Tibial nerve (tissue), 4 donors: ENCODE data around the gene AQP12A. TPM values are rescaled to one million over a fixed set of nuclear protein-coding genes. Genes with fewer than 3 reads are reported as not detected.

Experiments
- DNase-seq, 2 donors: peaks; one replicate each; pipeline ENCODE4 v3.0.0-alpha.2; 2019; ENCODE audit warnings: low spot score in 2 of 2
- H3K27ac ChIP-seq, 4 donors: fragments of 200-600 bp; sonication (generic) in 3 of 4; one replicate each; pipeline ENCODE4 v1.5.1; 2017 to 2019; ENCODE audit warnings: mild to moderate bottlenecking in 1 of 4
- H3K27me3 ChIP-seq, 2 donors: fragments of 200-600 bp; sonication (generic) in 1 of 2; one replicate each; pipeline versions ENCODE4 v1.5.1 to v1.6.0; 2017 to 2019
- H3K36me3 ChIP-seq, 3 donors: fragments of 200-600 bp; sonication (generic); one replicate each; pipeline ENCODE4 v1.5.1; 2018 to 2019
- H3K4me1 ChIP-seq, 4 donors: fragments of 200-600 bp; sonication (generic) in 3 of 4; one replicate each; pipeline ENCODE4 v1.5.1; 2017 to 2019
- H3K4me3 ChIP-seq, 4 donors: fragments of 200-600 bp; sonication (generic) in 3 of 4; one replicate each; pipeline ENCODE4 v1.5.1; 2017 to 2019; ENCODE audit warnings: mild to moderate bottlenecking in 1 of 4, moderate library complexity in 1 of 4
- H3K9me3 ChIP-seq, 4 donors: fragments of 200-600 bp; sonication (generic) in 3 of 4; one replicate each; pipeline ENCODE4 v1.5.1; 2017 to 2019
- EP300 ChIP-seq, 2 donors: sonication (generic); formaldehyde crosslinking; IDR thresholded peaks; one replicate each; pipeline ENCODE4 v1.6.1; 2017; ENCODE audit warnings: antibody characterized with exemption in 2 of 2, mild to moderate bottlenecking in 1 of 2
- POLR2A ChIP-seq, 2 donors: fragments of 450-650 bp; IDR thresholded peaks; one replicate each; pipeline ENCODE4 v1.6.1; 2017; ENCODE audit warnings: antibody characterized with exemption in 2 of 2, mild to moderate bottlenecking in 2 of 2, moderate library complexity in 2 of 2
- WGBS, 2 donors: methylation state at CpG; one replicate each; pipeline ENCODE4 v1.1.5; 2018; 5-methylcytosine and 5-hydroxymethylcytosine counted together
- total RNA-seq, 4 donors: library from RNA; depleted of rRNA; stranded (reverse); fragments of >200 nt; gene quantifications; one replicate each; pipeline ENCODE4 v1.1.0, GENCODE V29; 2016
- TF ChIP-seq, protein P1 (sequence below), 5 experiments: fragments of 200-600 bp in 3 of 5; fragments of 450-650 bp in 2 of 5; sonication (generic) in 3 of 5; IDR thresholded peaks; one replicate each; pipeline ENCODE4 v1.5.1; 2016 to 2019; ENCODE audit warnings: antibody characterized with exemption in 5 of 5, mild to moderate bottlenecking in 3 of 5, moderate library complexity in 2 of 5

AQP12A gene
- total RNA-seq, 4 donors from 2014 or later: 1.2 TPM; not detected in 3

DNA sequence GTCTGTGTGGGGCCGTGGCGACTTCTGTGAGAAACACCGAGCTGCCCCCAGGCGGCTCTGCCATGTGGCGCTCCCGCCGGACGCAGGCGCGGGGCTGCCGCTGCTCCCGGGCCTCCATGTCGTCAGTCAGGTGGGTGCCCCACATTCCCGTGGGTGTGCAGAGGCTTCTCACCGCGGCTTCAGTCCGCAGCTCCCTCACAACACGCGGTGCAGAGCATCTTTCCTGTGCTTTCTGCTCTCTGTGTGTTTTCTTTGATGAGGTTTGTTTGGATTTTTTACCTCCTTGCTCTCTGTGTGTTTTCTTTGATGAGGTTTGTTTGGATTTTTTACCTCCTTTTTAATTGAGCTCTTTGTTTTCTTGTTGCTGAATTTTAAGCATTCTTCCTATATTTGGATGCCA, 13.0 kb downstream of the AQP12A start:
- no peak overlapping the region for H3K4me3 ChIP-seq
- no peak for DNase-seq
- H3K36me3 ChIP-seq: no peaks in the 10 kb centered on the region
- peaks cover 0 to 45% of the 10 kb centered on the region in 2 donors for H3K27me3 ChIP-seq
- H3K4me1 ChIP-seq: no peaks in the 10 kb centered on the region
- WGBS, 2 donors: 59% methylated on average over 19 of the region's 19 CpGs
- no peak for TF ChIP-seq POLR2A (IDR thresholded peaks at IDR 0.05)
- no peak for TF ChIP-seq EP300 (IDR thresholded peaks at IDR 0.05)
- TF ChIP-seq, protein P1, sequence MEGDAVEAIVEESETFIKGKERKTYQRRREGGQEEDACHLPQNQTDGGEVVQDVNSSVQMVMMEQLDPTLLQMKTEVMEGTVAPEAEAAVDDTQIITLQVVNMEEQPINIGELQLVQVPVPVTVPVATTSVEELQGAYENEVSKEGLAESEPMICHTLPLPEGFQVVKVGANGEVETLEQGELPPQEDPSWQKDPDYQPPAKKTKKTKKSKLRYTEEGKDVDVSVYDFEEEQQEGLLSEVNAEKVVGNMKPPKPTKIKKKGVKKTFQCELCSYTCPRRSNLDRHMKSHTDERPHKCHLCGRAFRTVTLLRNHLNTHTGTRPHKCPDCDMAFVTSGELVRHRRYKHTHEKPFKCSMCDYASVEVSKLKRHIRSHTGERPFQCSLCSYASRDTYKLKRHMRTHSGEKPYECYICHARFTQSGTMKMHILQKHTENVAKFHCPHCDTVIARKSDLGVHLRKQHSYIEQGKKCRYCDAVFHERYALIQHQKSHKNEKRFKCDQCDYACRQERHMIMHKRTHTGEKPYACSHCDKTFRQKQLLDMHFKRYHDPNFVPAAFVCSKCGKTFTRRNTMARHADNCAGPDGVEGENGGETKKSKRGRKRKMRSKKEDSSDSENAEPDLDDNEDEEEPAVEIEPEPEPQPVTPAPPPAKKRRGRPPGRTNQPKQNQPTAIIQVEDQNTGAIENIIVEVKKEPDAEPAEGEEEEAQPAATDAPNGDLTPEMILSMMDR (IDR thresholded peaks at IDR 0.05): no peak
- no peak overlapping the region for H3K27ac ChIP-seq
- no peaks in the 10 kb centered on the region for H3K9me3 ChIP-seq

DNA sequence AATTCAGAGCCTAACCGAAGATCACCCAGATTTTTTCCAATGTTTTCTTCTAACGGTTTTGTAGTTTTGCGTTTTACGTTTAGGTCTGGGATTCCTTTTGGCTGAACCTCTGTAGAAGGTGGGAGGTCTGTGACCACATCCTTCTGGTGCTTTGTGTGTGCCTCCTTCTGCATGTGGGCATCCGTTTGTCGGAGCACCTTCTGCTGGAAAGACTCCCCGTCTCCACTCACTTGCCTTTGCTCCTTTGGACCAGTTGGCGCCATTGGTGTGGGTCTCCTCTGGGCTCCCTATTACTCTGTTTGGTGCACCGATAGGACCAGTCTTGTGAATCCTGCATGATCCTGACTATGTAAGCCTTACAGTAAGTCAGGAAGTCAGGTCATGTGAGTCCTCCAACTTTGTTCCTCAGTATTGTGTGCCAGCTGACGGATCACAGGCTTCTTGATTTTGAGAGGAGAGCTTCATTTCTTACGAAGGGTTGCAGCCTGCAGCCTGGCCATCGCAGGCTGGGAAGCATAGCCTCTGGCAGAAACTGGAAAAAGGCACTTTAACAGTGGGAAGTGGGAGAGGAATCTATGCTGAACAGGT, 13.6 kb downstream of the AQP12A start:
- no peak overlapping the region for H3K4me3 ChIP-seq
- 79% methylated on average over 12 of the region's 12 CpGs for WGBS, 2 donors
- H3K27me3 ChIP-seq: peaks cover 0 to 49% of the 10 kb centered on the region in 2 donors
- no peak for DNase-seq
- H3K4me1 ChIP-seq: no peaks in the 10 kb centered on the region
- H3K9me3 ChIP-seq: no peaks in the 10 kb centered on the region
- TF ChIP-seq, protein P1 (IDR thresholded peaks at IDR 0.05): no peak
- TF ChIP-seq EP300 (IDR thresholded peaks at IDR 0.05): no peak
- no peaks in the 10 kb centered on the region for H3K36me3 ChIP-seq
- no peak overlapping the region for H3K27ac ChIP-seq

DNA sequence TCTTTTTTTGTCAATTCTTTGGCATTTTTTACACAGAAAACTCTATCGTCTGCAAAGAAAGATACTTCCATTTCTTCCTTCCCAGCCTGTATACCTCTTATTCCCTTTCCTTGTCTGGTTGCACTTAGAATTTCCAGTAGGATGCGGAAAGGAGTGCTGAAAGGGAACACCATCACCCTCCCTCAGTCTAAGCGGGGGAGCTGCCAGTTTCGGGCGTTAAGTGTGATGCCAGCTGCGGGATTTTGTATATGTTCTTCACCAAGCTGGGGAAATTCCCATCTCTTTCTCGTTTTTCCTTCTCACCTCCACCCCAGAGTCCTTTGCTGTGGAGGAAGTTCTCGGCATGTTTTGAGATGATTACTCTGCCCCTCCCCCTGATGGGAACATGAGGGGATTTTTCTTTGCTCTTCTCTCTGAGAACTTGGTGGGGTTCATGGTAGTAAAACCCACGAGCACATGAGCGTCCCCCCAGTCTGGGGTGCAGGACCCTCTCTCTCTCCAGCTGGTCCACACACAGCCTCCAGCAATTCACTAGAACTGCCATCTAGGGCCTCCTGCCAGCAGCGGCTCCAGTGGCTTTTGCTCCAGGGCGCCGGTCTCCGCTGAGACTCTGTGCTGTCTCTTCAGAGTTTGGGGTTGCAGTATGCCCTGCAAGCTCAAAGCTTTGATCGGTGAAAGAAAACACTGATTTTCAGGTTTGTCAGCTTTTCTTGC, 15.5 kb downstream of the AQP12A start:
- no peaks in the 10 kb centered on the region for H3K4me1 ChIP-seq
- no peak overlapping the region for H3K27ac ChIP-seq
- TF ChIP-seq, protein P1 (IDR thresholded peaks at IDR 0.05): no peak
- TF ChIP-seq EP300 (IDR thresholded peaks at IDR 0.05): no peak
- no peak for TF ChIP-seq POLR2A (IDR thresholded peaks at IDR 0.05)
- no peaks in the 10 kb centered on the region for H3K36me3 ChIP-seq
- H3K4me3 ChIP-seq: no peak overlapping the region
- no peaks in the 10 kb centered on the region for H3K9me3 ChIP-seq
- 61 to 66% methylated on average over 15 of the region's 15 CpGs for WGBS, 2 donors
- no peak for DNase-seq
- peaks cover 0 to 49% of the 10 kb centered on the region in 2 donors for H3K27me3 ChIP-seq

DNA sequence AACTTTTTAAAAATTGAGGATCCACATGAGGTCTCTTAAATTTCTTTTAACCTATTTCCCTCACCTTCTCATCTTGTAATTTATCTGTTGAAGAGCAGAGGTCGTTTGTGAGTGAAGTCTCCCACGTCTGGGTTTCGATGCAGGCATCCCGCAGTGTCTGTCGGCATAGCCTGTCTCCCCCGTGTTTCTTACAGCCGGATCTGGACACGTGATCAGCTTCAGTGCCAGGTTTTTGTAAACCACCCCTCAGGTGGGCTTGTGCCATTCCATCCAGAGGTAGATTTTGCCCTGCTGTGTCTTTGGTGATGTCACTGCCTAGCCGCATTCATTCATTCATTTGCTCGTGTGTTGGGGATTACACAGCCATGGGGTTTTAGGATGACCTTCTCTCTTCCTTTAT, 16.2 kb downstream of the AQP12A start:
- Histone ChIP-seq H3K36me3 (no peaks in the 10 kb centered on the region), H3K4me3 (no peak overlapping the region), H3K4me1 (no peaks in the 10 kb centered on the region), H3K27ac (no peak overlapping the region), H3K9me3 (no peaks in the 10 kb centered on the region), H3K27me3 (peaks cover 0 to 49% of the 10 kb centered on the region in 2 donors)
- no peak for TF ChIP-seq POLR2A (IDR thresholded peaks at IDR 0.05)
- TF ChIP-seq, protein P1 (IDR thresholded peaks at IDR 0.05): no peak
- TF ChIP-seq EP300 (IDR thresholded peaks at IDR 0.05): no peak
- no peak for DNase-seq
- WGBS, 2 donors: 69 to 71% methylated on average over 10 of the region's 10 CpGs

DNA sequence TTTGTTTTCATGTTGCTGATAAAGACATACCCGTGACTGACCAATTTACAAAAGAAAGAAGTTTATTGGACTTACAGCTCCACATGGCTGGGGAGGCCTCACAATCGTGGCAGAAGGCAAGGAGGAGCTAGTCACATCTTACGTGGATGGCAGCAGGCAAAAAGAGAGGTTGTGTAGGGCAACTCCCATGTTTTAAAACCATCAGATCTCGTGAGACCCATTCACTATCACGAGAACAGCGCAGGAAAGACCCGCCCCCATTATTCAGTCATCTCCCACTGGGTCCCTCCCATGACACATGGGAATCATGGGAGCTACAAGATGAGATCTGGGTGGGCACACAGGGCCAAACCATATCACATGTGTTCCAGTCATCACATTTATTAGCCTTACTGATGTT, 16.8 kb downstream of the AQP12A start:
- 68 to 70% methylated on average over 7 of the region's 7 CpGs for WGBS, 2 donors
- peaks cover 0 to 43% of the 10 kb centered on the region in 2 donors for H3K27me3 ChIP-seq
- H3K27ac ChIP-seq: no peak overlapping the region
- H3K4me1 ChIP-seq: no peaks in the 10 kb centered on the region
- no peaks in the 10 kb centered on the region for H3K9me3 ChIP-seq
- no peak overlapping the region for H3K4me3 ChIP-seq
- DNase-seq: no peak
- H3K36me3 ChIP-seq: no peaks in the 10 kb centered on the region
- TF ChIP-seq, protein P1 (IDR thresholded peaks at IDR 0.05): no peak
- TF ChIP-seq EP300 (IDR thresholded peaks at IDR 0.05) (no peak), POLR2A (IDR thresholded peaks at IDR 0.05) (no peak)
